GDM1 (cell line): Measurements from ENCODE around the gene KSR1.
"Not testable (repeated sequence)": the region's sequence is repeated elsewhere in the genome, so short reads cannot be mapped to it uniquely, and the experiment has no call there.

Source experiments
- DNase-seq: peaks from one replicate; lab custom pipeline; 2025; lab: John Stamatoyannopoulos, UW

The KSR1 gene

GRCh38 chr17:27427166-27427862, 28.9 kb upstream of the KSR1 start:
- not testable (repeated sequence) for DNase-seq

GRCh38 chr17:27428781-27429505, 27.3 kb upstream of the KSR1 start:
- no peak for DNase-seq

GRCh38 chr17:27429666-27430382, 26.4 kb upstream of the KSR1 start:
- no peak for DNase-seq

- DNase-seq: no peak
Measured at GRCh38 chr17:27430383-27430840, 25.8 kb upstream of the KSR1 start.

- no peak for DNase-seq
Measured at GRCh38 chr17:27430882-27431491, 25.3 kb upstream of the KSR1 start.

- DNase-seq: no peak
Measured at GRCh38 chr17:27433521-27433920, 22.7 kb upstream of the KSR1 start.

GRCh38 chr17:27435431-27436070, 20.7 kb upstream of the KSR1 start:
- not testable (repeated sequence) for DNase-seq

GRCh38 chr17:27438348-27438998, 17.8 kb upstream of the KSR1 start:
- DNase-seq: no peak

GRCh38 chr17:27439342-27439741, 16.9 kb upstream of the KSR1 start:
- DNase-seq: no peak

GRCh38 chr17:27442702-27443101, 13.5 kb upstream of the KSR1 start:
- no peak for DNase-seq

GRCh38 chr17:27443491-27443890, 12.8 kb upstream of the KSR1 start:
- no peak for DNase-seq

GRCh38 chr17:27445971-27446370, 10.3 kb upstream of the KSR1 start:
- no peak for DNase-seq

GRCh38 chr17:27446569-27447301, 9.5 kb upstream of the KSR1 start:
- DNase-seq: no peak

GRCh38 chr17:27448534-27448933, 7.7 kb upstream of the KSR1 start:
- DNase-seq: not testable (repeated sequence)

GRCh38 chr17:27449541-27449940, 6.7 kb upstream of the KSR1 start:
- no peak for DNase-seq

- DNase-seq: no peak
Measured at GRCh38 chr17:27449988-27450387, 6.3 kb upstream of the KSR1 start.

GRCh38 chr17:27450416-27450815, 5.8 kb upstream of the KSR1 start:
- DNase-seq: no peak

GRCh38 chr17:27451906-27452305, 4.3 kb upstream of the KSR1 start:
- DNase-seq: no peak

GRCh38 chr17:27452828-27453227, 3.4 kb upstream of the KSR1 start:
- DNase-seq: no peak

- DNase-seq: no peak
Measured at GRCh38 chr17:27453471-27453870, 2.8 kb upstream of the KSR1 start.

GRCh38 chr17:27454089-27454488, 2.2 kb upstream of the KSR1 start:
- no peak for DNase-seq
